Activated CD4-positive, alpha-beta memory T cell treated with anti-CD3 and anti-CD28 coated beads, Interleukin-2, amount 10 ng/mL, durations not matched to agents 7 days and 5 days (primary cell): ENCODE results near the gene ACKR1. TPM values are rescaled to one million over a fixed set of nuclear protein-coding genes. Genes with fewer than 3 reads are reported as not detected.

ENCODE experiments used
- CTCF ChIA-PET: fragments of 350-600 bp; sonication (Branson Sonifier 250); formaldehyde crosslinking; loops from one replicate; lab custom pipeline; 2021; ENCODE audit warnings: antibody characterized with exemption, inconsistent platforms; lab: Charles Lee
- POLR2A ChIA-PET: fragments of 350-600 bp; sonication (Branson Sonifier 250); formaldehyde crosslinking; loops from one replicate; lab custom pipeline; 2021; ENCODE audit warnings: antibody characterized with exemption; lab: Charles Lee
- DNase-seq: peaks from one replicate; pipeline ENCODE4 v3.0.0-alpha.2; 2020
- H3K27ac Mint-ChIP-seq: one replicate; pipeline ENCODE4 v1.8.0; 2021; ENCODE audit warnings: mild to moderate bottlenecking, mixed read lengths
- H3K27me3 Mint-ChIP-seq: one replicate; pipeline ENCODE4 v1.8.0; 2021; ENCODE audit warnings: mixed read lengths
- H3K36me3 Mint-ChIP-seq: one replicate; pipeline ENCODE4 v1.8.0; 2021; ENCODE audit warnings: low read depth, mixed read lengths
- H3K4me1 Mint-ChIP-seq: one replicate; pipeline ENCODE4 v1.8.0; 2021; ENCODE audit warnings: mixed read lengths
- H3K4me3 Mint-ChIP-seq: one replicate; pipeline ENCODE4 v1.8.0; 2021; ENCODE audit warnings: mild to moderate bottlenecking, mixed read lengths
- H3K9me3 Mint-ChIP-seq: one replicate; pipeline ENCODE4 v1.8.0; 2021; ENCODE audit warnings: mixed read lengths
- total RNA-seq, 2 experiments: library from RNA; stranded (reverse); gene quantifications; one replicate each; pipeline ENCODE4 v1.2.3, GENCODE V29; 2021

Gene ACKR1
- total RNA-seq, 2 experiments from 2014 or later, result not detected

GRCh38 chr1:159175571-159175970 lies 29.1 kb upstream of the ACKR1 start:
- peaks cover 51% of the 10 kb centered on the region for H3K27me3 Mint-ChIP-seq

GRCh38 chr1:159177272-159177907 lies 27.3 kb upstream of the ACKR1 start:
- H3K4me1 Mint-ChIP-seq, result peaks cover 3% of the 10 kb centered on the region
- H3K27me3 Mint-ChIP-seq, result peaks cover 55% of the 10 kb centered on the region
- no peak overlapping the region for H3K4me3 Mint-ChIP-seq
- H3K27ac Mint-ChIP-seq, result no peak overlapping the region
- ChIA-PET POLR2A (no interaction called here), CTCF (no interaction called here)
- no peaks in the 10 kb centered on the region for H3K9me3 Mint-ChIP-seq
- DNase-seq, result peak; percentile 51
- no peaks in the 10 kb centered on the region for H3K36me3 Mint-ChIP-seq

More at GRCh38 chr1:159175571-159175970, 29.1 kb upstream of the ACKR1 start:
- Mint-ChIP-seq H3K4me1 (peaks cover 5% of the 10 kb centered on the region), H3K27ac (no peak overlapping the region), H3K4me3 (no peak overlapping the region), H3K9me3 (no peaks in the 10 kb centered on the region), H3K36me3 (no peaks in the 10 kb centered on the region)
- no peak for DNase-seq
- POLR2A ChIA-PET, result no interaction called here
- CTCF ChIA-PET, result no interaction called here

DNA sequence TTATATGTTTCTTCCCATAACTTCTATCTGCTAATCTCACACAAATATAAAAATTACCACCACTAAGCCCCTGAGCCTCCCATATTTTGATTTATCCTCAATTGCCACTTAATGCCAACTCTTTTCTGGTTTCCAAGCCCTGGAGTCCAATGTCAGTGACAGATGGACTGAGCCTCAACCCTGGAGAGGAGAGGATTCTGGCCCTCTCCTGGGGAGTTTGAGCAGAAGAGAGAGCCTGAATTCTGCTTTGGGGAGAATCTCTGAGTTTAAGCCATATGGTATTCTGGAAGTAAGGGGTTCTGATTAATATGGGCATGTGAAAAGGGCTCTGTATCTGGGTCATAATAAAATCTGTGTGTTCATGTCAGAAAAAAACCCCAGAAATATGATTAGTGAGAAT lies 24.8 kb upstream of the ACKR1 start:
- H3K27me3 Mint-ChIP-seq, result peaks cover 52% of the 10 kb centered on the region
- H3K27ac Mint-ChIP-seq, result no peak overlapping the region
- H3K4me1 Mint-ChIP-seq, result peaks cover 3% of the 10 kb centered on the region
- DNase-seq, result no peak
- H3K9me3 Mint-ChIP-seq, result no peaks in the 10 kb centered on the region
- CTCF ChIA-PET, result no interaction called here
- no peaks in the 10 kb centered on the region for H3K36me3 Mint-ChIP-seq
- H3K4me3 Mint-ChIP-seq, result no peak overlapping the region
- POLR2A ChIA-PET, result no interaction called here

GRCh38 chr1:159180516-159180915 lies 24.2 kb upstream of the ACKR1 start:
- Mint-ChIP-seq H3K36me3 (no peaks in the 10 kb centered on the region), H3K9me3 (no peaks in the 10 kb centered on the region), H3K4me3 (no peak overlapping the region), H3K27ac (no peak overlapping the region), H3K4me1 (peaks cover 3% of the 10 kb centered on the region), H3K27me3 (peaks cover 55% of the 10 kb centered on the region)
- DNase-seq, result no peak
- CTCF ChIA-PET, result no interaction called here
- POLR2A ChIA-PET, result no interaction called here

DNA sequence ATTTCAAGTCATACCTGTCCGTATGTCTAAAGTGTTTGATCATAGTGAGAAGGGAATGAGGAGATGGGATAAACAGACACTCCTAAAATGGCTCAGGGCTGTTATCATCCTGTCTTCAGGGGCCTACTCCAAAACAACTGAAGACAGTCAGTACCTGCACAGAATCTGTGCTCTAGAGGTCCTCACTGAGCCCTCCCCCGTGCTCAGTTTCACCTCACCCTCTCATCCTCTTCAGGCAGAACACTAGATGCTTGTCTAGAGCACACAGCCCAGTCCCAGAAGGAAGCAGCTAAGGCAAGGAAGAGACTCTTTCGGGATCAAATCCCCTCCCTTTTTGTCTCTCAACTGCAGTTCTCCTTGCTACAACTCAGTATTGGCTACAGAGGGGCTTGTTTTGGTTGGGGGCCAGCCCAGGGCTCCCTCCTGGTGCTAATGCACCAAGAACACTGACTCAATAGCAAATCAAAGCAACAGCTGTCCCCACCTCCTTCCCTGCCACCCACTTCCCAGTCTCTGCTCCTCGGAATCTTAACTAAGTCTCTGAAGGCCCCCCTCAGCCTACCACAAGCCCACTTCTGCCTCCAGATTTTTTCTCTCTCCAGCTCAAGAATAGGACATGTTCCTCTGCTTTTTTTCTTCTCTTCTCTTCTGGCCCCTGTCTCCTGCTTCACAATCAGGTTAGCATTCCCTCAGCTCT lies 23.2 kb upstream of the ACKR1 start:
- ChIA-PET POLR2A (no interaction called here), CTCF (no interaction called here)
- Mint-ChIP-seq H3K4me3 (no peak overlapping the region), H3K27me3 (peaks cover 62% of the 10 kb centered on the region), H3K4me1 (peaks cover 3% of the 10 kb centered on the region), H3K27ac (no peak overlapping the region), H3K9me3 (no peaks in the 10 kb centered on the region), H3K36me3 (no peaks in the 10 kb centered on the region)
- DNase-seq, result no peak

DNA sequence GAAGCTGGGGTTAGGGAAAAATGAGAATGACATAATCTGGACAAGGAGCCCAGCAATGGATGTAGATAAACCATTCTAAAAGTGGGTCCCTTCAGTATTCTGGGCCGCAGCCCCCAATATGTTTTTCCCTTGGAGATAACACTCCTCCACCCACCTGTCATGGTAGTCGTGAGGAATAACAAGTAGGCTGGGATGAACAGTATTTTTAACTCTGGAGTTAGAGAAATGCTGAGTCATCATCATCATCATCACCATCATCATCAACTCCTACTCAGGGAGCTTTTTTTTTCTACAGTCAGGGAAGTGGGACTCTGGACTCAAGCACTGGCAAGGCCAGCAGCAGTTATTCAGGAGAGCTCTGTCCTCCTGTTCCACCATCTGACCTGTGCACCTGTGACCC lies 20.5 kb upstream of the ACKR1 start:
- Mint-ChIP-seq H3K9me3 (no peaks in the 10 kb centered on the region), H3K4me3 (no peak overlapping the region), H3K27me3 (peaks cover 78% of the 10 kb centered on the region), H3K27ac (no peak overlapping the region), H3K36me3 (no peaks in the 10 kb centered on the region), H3K4me1 (no peaks in the 10 kb centered on the region)
- ChIA-PET CTCF (interaction anchor here (1.8 kb wide), 1 partner anchor 14 kb away, joined by 4 read pairs; no protein-coding TSS in a partner anchor), POLR2A (no interaction called here)
- no peak for DNase-seq

DNA sequence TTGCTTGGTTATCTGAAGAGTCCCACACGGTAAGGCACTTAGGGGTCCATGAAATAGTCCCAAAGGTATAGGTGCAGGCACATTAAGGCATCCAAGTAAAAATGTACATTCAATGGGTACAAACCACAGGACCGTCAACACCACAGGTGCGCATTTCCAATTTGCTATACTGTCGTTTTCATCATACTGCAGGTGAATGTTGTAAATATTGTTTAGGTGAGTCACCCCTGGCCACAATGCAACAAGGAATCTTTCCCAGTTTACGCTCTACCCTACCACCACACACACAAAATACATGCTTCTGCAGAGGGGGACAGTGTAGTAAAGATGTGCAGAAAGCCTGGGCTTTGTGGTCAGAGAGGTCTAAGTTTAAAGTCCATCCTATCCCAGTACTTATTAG lies 19.6 kb upstream of the ACKR1 start:
- no peak overlapping the region for H3K4me3 Mint-ChIP-seq
- peaks cover 84% of the 10 kb centered on the region for H3K27me3 Mint-ChIP-seq
- DNase-seq, result no peak
- no peak overlapping the region for H3K27ac Mint-ChIP-seq
- H3K36me3 Mint-ChIP-seq, result no peaks in the 10 kb centered on the region
- CTCF ChIA-PET, result no interaction called here
- no peaks in the 10 kb centered on the region for H3K9me3 Mint-ChIP-seq
- POLR2A ChIA-PET, result no interaction called here
- no peaks in the 10 kb centered on the region for H3K4me1 Mint-ChIP-seq

DNA sequence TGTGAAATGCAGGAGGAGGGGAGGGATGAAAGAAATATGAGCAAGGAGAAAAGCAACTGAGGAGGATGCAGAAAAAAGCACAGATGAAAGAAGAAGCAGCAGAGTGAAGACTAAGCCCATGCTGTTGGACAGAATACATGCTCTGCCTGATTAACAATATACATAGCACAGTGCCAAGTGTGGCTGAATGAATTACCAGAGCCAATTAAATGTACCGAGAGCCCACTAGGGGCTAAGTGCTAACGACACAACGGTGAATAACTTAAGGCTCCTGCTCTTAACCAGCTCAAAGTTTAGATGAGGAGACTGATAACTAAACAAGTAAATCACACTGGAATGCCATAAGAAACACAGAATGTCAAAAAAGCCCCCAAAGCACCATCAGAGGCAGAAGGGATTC lies 17.6 kb upstream of the ACKR1 start:
- POLR2A ChIA-PET, result no interaction called here
- Mint-ChIP-seq H3K4me1 (no peaks in the 10 kb centered on the region), H3K9me3 (no peaks in the 10 kb centered on the region), H3K36me3 (no peaks in the 10 kb centered on the region), H3K27ac (no peak overlapping the region), H3K4me3 (no peak overlapping the region), H3K27me3 (peaks cover 77% of the 10 kb centered on the region)
- no peak for DNase-seq
- CTCF ChIA-PET, result no interaction called here

- Mint-ChIP-seq H3K36me3 (no peaks in the 10 kb centered on the region), H3K9me3 (no peaks in the 10 kb centered on the region), H3K4me1 (no peaks in the 10 kb centered on the region), H3K27ac (no peak overlapping the region), H3K27me3 (peaks cover 72% of the 10 kb centered on the region), H3K4me3 (no peak overlapping the region)
- DNase-seq, result no peak
- POLR2A ChIA-PET, result no interaction called here
- CTCF ChIA-PET, result no interaction called here
These were observed 16.9 kb upstream of the ACKR1 start for GRCh38 chr1:159187647-159188374.

DNA sequence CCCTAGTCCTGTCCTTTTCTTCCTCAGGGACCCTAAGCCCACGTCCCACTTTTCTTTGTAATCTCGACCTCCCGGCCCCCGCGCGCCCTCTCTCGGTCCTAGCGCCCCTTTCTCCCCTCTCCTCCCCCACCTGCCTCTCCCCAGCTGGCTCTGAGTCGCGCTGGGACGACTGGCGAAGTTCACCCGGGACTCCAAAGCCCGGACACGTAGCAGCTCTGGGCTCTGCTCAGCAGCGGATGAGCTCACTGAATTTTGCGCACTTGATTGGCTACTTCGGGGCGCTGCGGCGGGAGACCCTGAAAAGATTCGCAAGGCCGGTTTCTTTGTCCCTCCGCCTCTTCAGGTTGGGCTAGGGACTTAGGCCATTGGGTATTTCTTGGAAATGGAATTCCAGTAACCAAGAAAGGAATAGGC lies 16.3 kb upstream of the ACKR1 start:
- H3K27me3 Mint-ChIP-seq, result peaks cover 68% of the 10 kb centered on the region
- POLR2A ChIA-PET, result no interaction called here
- H3K4me3 Mint-ChIP-seq, result no peak overlapping the region
- no peaks in the 10 kb centered on the region for H3K9me3 Mint-ChIP-seq
- no peaks in the 10 kb centered on the region for H3K36me3 Mint-ChIP-seq
- H3K27ac Mint-ChIP-seq, result no peak overlapping the region
- H3K4me1 Mint-ChIP-seq, result no peaks in the 10 kb centered on the region
- peak; percentile 23 for DNase-seq
- CTCF ChIA-PET, result no interaction called here

DNA sequence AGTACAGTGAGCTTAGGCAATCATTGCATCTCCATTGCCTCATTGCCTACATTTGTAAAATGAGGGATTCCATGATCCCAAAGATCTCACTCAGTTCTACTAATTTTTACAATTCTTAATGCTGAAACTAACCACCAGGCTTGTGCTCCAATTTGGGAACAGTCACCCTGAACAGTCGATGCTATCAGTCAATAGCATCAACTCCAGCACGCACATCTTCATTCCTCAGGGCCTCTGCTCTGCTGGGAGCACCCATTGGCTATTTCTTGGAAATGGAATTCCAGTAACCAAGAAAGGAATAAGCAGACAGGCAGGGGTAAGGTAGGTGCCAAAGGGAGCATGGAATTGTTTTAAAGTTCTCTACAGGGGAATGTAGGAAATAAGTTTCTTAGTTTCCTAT lies 14.2 kb upstream of the ACKR1 start:
- CTCF ChIA-PET, result no interaction called here
- no peaks in the 10 kb centered on the region for H3K4me1 Mint-ChIP-seq
- peaks cover 53% of the 10 kb centered on the region for H3K27me3 Mint-ChIP-seq
- no peaks in the 10 kb centered on the region for H3K9me3 Mint-ChIP-seq
- no peak overlapping the region for H3K27ac Mint-ChIP-seq
- no peak for DNase-seq
- H3K36me3 Mint-ChIP-seq, result no peaks in the 10 kb centered on the region
- POLR2A ChIA-PET, result no interaction called here
- no peak overlapping the region for H3K4me3 Mint-ChIP-seq

GRCh38 chr1:159196543-159196942 lies 8.1 kb upstream of the ACKR1 start:
- H3K27me3 Mint-ChIP-seq, result peaks cover 38% of the 10 kb centered on the region
- no peaks in the 10 kb centered on the region for H3K4me1 Mint-ChIP-seq
- no peak for DNase-seq
- no peaks in the 10 kb centered on the region for H3K36me3 Mint-ChIP-seq
- no peak overlapping the region for H3K27ac Mint-ChIP-seq
- ChIA-PET CTCF (interaction anchor here (1.2 to 5.7 kb wide), 5 partner anchors 9 to 63 kb away, joined by 4 to 36 read pairs (median 10); no protein-coding TSS in a partner anchor), POLR2A (no interaction called here)
- no peak overlapping the region for H3K4me3 Mint-ChIP-seq
- no peaks in the 10 kb centered on the region for H3K9me3 Mint-ChIP-seq
